ENCODE results near the gene EBF4. TPM values are rescaled to one million over a fixed set of nuclear protein-coding genes. Genes with fewer than 3 reads are reported as not detected.

Gene EBF4
- total and polyA plus RNA-seq, 2 of the 8 experiments (the other 6 are each of a cell fraction or from before 2014, with no cell fraction given): 1.2 to 2.9 TPM

GRCh38 chr20:2698186-2698817 lies 5.7 kb downstream of the EBF4 start:
- Histone ChIP-seq H2BK120ac (replicated peaks; ENCODE audit: low read depth, low read length) (no peak overlapping the region), H3K27me3 (replicated peaks in 1 of 4; ENCODE audit: control insufficient read depth in 3 of 4, extremely low read depth in 1 of 4, insufficient read depth in 3 of 4, low read length in 3 of 4) (peaks cover 23 to 72% (median 59%) of the 10 kb centered on the region in 4 experiments)
- no peak for FAIRE-seq

More at GRCh38 chr20:2698186-2698817, 5.7 kb downstream of the EBF4 start:
- no peak overlapping the region for H3K4me3 ChIP-seq (ENCODE audit: extremely low read depth in 1 of 4, insufficient read depth in 2 of 4, low read depth in 3 of 4, low read length in 4 of 4)
- no peak overlapping the region for H2AK5ac ChIP-seq (ENCODE audit: low read depth, low read length)
- no peak overlapping the region for H2AFZ ChIP-seq (ENCODE audit: low read length)
- H2BK5ac ChIP-seq (ENCODE audit: low read depth, low read length): no peak overlapping the region
- H4K8ac ChIP-seq (ENCODE audit: extremely low read depth, insufficient read depth, low read length): no peak overlapping the region; the same call in 1 of the 2 replicates
- CTCF ChIA-PET (ENCODE audit: partially characterized antibody): interaction anchor here (1.2 to 8.4 kb wide), 6 partner anchors 10 to 56 kb away, joined by 3 to 75 read pairs (median 44); no protein-coding TSS in a partner anchor
- POLR2A ChIA-PET (ENCODE audit: partially characterized antibody): interaction anchor here (1.4 kb wide), 1 partner anchor 45 kb away, joined by 3 read pairs; no protein-coding TSS in a partner anchor
- H3K79me2 ChIP-seq (ENCODE audit: control insufficient read depth in 1 of 2, insufficient read depth in 2 of 2, low read length in 2 of 2): no peaks in the 10 kb centered on the region
- no peaks in the 10 kb centered on the region for H3K9me3 ChIP-seq (ENCODE audit: insufficient read depth in 2 of 2, low read depth in 1 of 2, low read length in 1 of 2)
- no peaks in the 10 kb centered on the region for H3K79me1 ChIP-seq (ENCODE audit: low read depth, low read length)
- H2BK15ac ChIP-seq (ENCODE audit: low read length): no peak overlapping the region
- H4K20me1 ChIP-seq (replicated peaks in 1 of 2; ENCODE audit: control insufficient read depth in 1 of 2, insufficient read depth in 2 of 2, low read length in 2 of 2): peaks cover 5 to 9% of the 10 kb centered on the region in 2 experiments
- H3K18ac ChIP-seq (ENCODE audit: extremely low read depth, low read length): no peak overlapping the region
- 0 out of 2 replicates have a peak overlapping the region, but pooled peaks have one; percentile 7 for H2BK12ac ChIP-seq (ENCODE audit: low read depth, low read length)
- peak in 1 of 2 experiments; percentile 36 for DNase-seq (ENCODE audit: low read depth in 1 of 2, low spot score in 2 of 2)
- H3K4me2 ChIP-seq (ENCODE audit: insufficient read depth in 1 of 2, low read depth in 2 of 2, low read length in 2 of 2): no peak overlapping the region
- H3K36me3 ChIP-seq (ENCODE audit: control insufficient read depth in 2 of 4, insufficient read depth in 4 of 4, low read length in 3 of 4): no peaks in the 10 kb centered on the region; a peak in 1 of 8 replicates
- TF ChIP-seq SIRT6 (IDR thresholded peaks at IDR 0.05; ENCODE audit: low read length): no peak
- no peak for TF ChIP-seq JUN (IDR thresholded peaks at IDR 0.05; ENCODE audit: low read depth, low read length)
- TF ChIP-seq TAF7 (optimal IDR thresholded peaks at IDR 0.05; ENCODE audit: borderline replicate concordance, low read depth, low read length): no peak
- no peak for TF ChIP-seq EGR1 (IDR thresholded peaks at IDR 0.05; ENCODE audit: borderline replicate concordance, low read depth, low read length)
- no peak for TF ChIP-seq FOSL1 (IDR thresholded peaks at IDR 0.05; ENCODE audit: insufficient read depth, low read depth, low read length)
- TF ChIP-seq HDAC2 (IDR thresholded peaks at IDR 0.05; ENCODE audit: borderline replicate concordance in 1 of 2, low read depth in 2 of 2, low read length in 2 of 2): no peak
- TF ChIP-seq CBX8 (IDR thresholded peaks at IDR 0.05; ENCODE audit: borderline replicate concordance, low read depth, low read length): no peak
- no peak for TF ChIP-seq RXRA (IDR thresholded peaks at IDR 0.05; ENCODE audit: insufficient read depth, low read depth, low read length)
- no peak for TF ChIP-seq E2F6 (IDR thresholded peaks at IDR 0.05)
- no peak for TF ChIP-seq MAFK (IDR thresholded peaks at IDR 0.05; ENCODE audit: low read depth, low read length)
- no peak for TF ChIP-seq NRF1 (IDR thresholded peaks at IDR 0.05; ENCODE audit: low read depth, low read length)
- TF ChIP-seq GABPA (IDR thresholded peaks at IDR 0.05; ENCODE audit: borderline replicate concordance, insufficient read depth, low read length): no peak
- no peak overlapping the region for H4K5ac ChIP-seq (ENCODE audit: insufficient read length, low read depth, low read length)
- no peak overlapping the region for H3K9ac ChIP-seq (replicated peaks in 1 of 4; ENCODE audit: extremely low read depth in 1 of 4, low read depth in 3 of 4, low read length in 3 of 4)
- peaks cover 0 to 32% (median 24%) of the 10 kb centered on the region in 4 experiments; a peak in 6 of 7 replicates for H3K4me1 ChIP-seq (replicated peaks in 1 of 4; ENCODE audit: control insufficient read depth in 3 of 4, insufficient read depth in 4 of 4, low read length in 3 of 4)
- H3K56ac ChIP-seq (replicated peaks; ENCODE audit: insufficient read length, low read depth, low read length): no peak overlapping the region
- no peak overlapping the region for H4K91ac ChIP-seq (replicated peaks; ENCODE audit: insufficient read length, low read length)
- no peak overlapping the region for H3K4ac ChIP-seq (replicated peaks; ENCODE audit: insufficient read length, low read depth, low read length)
- WGBS, 2 experiments (ENCODE audit: extremely low coverage in 1 of 2, insufficient coverage in 1 of 2, insufficient read length in 1 of 2, insufficient replicate concordance in 2 of 2, low coverage in 1 of 2, low lambda C conversion rate in 2 of 2, missing lambda C conversion rate in 1 of 2): 77% methylated on average over 4 of the region's 4 CpGs; no CpG with 5 or more reads in 1 of the 2 experiments
- H3K23me2 ChIP-seq (ENCODE audit: low read depth, low read length): peaks cover 3% of the 10 kb centered on the region; the same call in 1 of the 2 replicates
- no peak overlapping the region for H3K23ac ChIP-seq (ENCODE audit: insufficient read length)
- H3K27ac ChIP-seq (ENCODE audit: low read depth, low read length): no peak overlapping the region
- H2BK20ac ChIP-seq (ENCODE audit: low read length): no peak overlapping the region
- H3K14ac ChIP-seq (ENCODE audit: insufficient read length): no peak overlapping the region

Data from H1 (cell line).